Suprapubic skin (tissue), 4 donors: ENCODE results near the gene C1QTNF4. TPM values are rescaled to one million over a fixed set of nuclear protein-coding genes. Genes with fewer than 3 reads are reported as not detected.

Experiments used
- DNase-seq, 2 donors: peaks; one replicate each; pipeline ENCODE4 v3.0.0-alpha.2; 2019; ENCODE audit warnings: low spot score in 2 of 2
- H3K27ac ChIP-seq: fragments of 200-600 bp; sonication (generic); one replicate; pipeline ENCODE4 v1.5.1; 2019
- H3K27me3 ChIP-seq: fragments of 200-600 bp; sonication (generic); one replicate; pipeline ENCODE4 v1.5.1; 2019
- H3K36me3 ChIP-seq: fragments of 200-600 bp; sonication (generic); one replicate; pipeline ENCODE4 v1.5.1; 2019
- H3K4me1 ChIP-seq: fragments of 200-600 bp; sonication (generic); one replicate; pipeline ENCODE4 v1.5.1; 2019
- H3K4me3 ChIP-seq: fragments of 200-600 bp; sonication (generic); one replicate; pipeline ENCODE4 v1.5.1; 2019; ENCODE audit warnings: mild to moderate bottlenecking
- H3K9me3 ChIP-seq: fragments of 200-600 bp; sonication (generic); one replicate; pipeline ENCODE4 v1.5.1; 2019
- CTCF ChIP-seq, 2 donors: fragments of 200-600 bp in 1 of 2; fragments of 450-650 bp in 1 of 2; sonication (generic) in 1 of 2; IDR thresholded peaks; one replicate each; pipeline ENCODE4 v1.5.1; 2016 to 2019; ENCODE audit warnings: antibody characterized with exemption in 2 of 2, mild to moderate bottlenecking in 1 of 2, moderate library complexity in 1 of 2
- EP300 ChIP-seq: sonication (generic); formaldehyde crosslinking; IDR thresholded peaks from one replicate; pipeline ENCODE4 v1.6.1; 2017; ENCODE audit warnings: antibody characterized with exemption
- POLR2A ChIP-seq, 2 donors: fragments of 450-650 bp; IDR thresholded peaks; one replicate each; pipeline ENCODE4 v1.6.1; 2017; ENCODE audit warnings: antibody characterized with exemption in 2 of 2, mild to moderate bottlenecking in 2 of 2, moderate library complexity in 2 of 2
- POLR2AphosphoS5 ChIP-seq, 3 donors: sonication (generic); formaldehyde crosslinking; IDR thresholded peaks; one replicate each; pipeline ENCODE4 v1.6.1; 2017; ENCODE audit warnings: antibody characterized with exemption in 3 of 3
- WGBS: methylation state at CpG from one replicate; pipeline ENCODE4 v1.1.5; 2018; 5-methylcytosine and 5-hydroxymethylcytosine counted together
- total RNA-seq, 4 donors: library from RNA; depleted of rRNA; stranded (reverse); fragments of >200 nt; gene quantifications; one replicate each; pipeline ENCODE4 v1.1.0, GENCODE V29; 2016

The C1QTNF4 gene
- total RNA-seq, 4 donors from 2014 or later, result 0.76 to 1.9 (median 1.4) TPM

DNA sequence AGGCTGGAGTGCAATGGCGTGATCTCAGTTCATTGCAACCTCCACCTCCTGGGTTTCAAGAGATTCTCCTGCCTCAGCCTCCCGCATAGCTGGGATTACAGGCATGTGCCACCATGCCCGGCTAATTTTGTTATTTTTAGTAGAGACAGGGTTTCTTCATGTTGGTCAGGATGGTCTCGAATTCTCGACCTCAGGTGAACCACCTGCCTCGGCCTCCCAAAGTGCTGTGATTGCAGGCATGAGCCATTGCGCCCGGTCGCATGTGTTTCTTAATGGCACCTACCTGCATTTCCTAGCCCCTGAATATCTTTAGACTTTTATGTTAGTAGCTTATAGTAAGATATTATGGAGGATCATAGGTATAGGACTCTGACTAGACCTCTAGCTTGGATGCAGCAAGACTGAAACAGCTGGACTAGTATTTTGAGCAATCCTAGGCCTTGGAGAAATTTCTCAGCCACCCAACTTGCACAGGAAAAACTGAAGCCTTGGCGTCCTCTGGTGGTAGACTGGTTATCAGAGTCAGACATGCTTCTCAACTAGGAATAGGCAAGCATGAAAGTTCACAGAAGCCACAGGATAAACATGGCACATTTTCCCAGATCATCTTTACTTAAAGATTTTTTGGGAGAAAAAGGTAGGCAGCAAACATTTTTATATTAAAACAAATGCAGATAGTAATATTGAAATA lies 22.7 kb upstream of the C1QTNF4 start:
- Histone ChIP-seq H3K9me3 (no peaks in the 10 kb centered on the region), H3K36me3 (peaks cover 32% of the 10 kb centered on the region), H3K4me1 (peaks cover 9% of the 10 kb centered on the region), H3K27ac (no peak overlapping the region), H3K4me3 (no peak overlapping the region), H3K27me3 (no peaks in the 10 kb centered on the region)
- peak; percentile 39 to 53 for TF ChIP-seq CTCF (IDR thresholded peaks at IDR 0.05)
- TF ChIP-seq EP300, result no peak
- TF ChIP-seq POLR2AphosphoS5 (IDR thresholded peaks at IDR 0.05), result no peak
- WGBS, result 82% methylated on average over 10 of the region's 10 CpGs
- peak in 1 of 2 donors; percentile 59 for DNase-seq

DNA sequence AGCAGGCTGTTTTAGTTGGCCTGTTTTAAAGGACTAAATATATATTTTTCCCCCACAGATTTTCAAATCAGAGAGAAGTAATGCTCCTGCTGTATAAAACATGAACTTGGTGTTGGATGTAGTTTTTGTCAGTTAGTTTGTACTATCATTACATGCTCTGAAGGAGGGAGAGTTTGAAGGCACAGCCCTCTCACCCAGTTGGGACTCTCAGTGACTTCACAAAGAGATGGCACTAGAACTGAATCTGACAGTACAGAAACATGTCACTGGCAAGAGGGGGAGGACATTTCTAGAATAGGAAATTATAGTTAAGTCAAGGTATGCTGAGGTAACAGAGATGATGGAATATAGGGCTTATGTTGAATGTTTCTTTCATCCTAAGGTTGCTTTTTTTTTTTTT lies 21.0 kb upstream of the C1QTNF4 start:
- no peak overlapping the region for H3K27ac ChIP-seq
- no peak overlapping the region for H3K4me3 ChIP-seq
- peaks cover 17% of the 10 kb centered on the region for H3K36me3 ChIP-seq
- DNase-seq, result no peak
- H3K9me3 ChIP-seq, result no peaks in the 10 kb centered on the region
- no peaks in the 10 kb centered on the region for H3K27me3 ChIP-seq
- peaks cover 19% of the 10 kb centered on the region for H3K4me1 ChIP-seq
- no peak for TF ChIP-seq CTCF (IDR thresholded peaks at IDR 0.05)
- TF ChIP-seq POLR2AphosphoS5 (IDR thresholded peaks at IDR 0.05), result no peak
- no peak for TF ChIP-seq EP300
- no peak for TF ChIP-seq POLR2A (IDR thresholded peaks at IDR 0.05)

- WGBS, result 51% methylated on average over 6 of the region's 6 CpGs
- TF ChIP-seq POLR2AphosphoS5 (IDR thresholded peaks at IDR 0.05) (no peak), CTCF (IDR thresholded peaks at IDR 0.05) (no peak), POLR2A (IDR thresholded peaks at IDR 0.05) (no peak)
- Histone ChIP-seq H3K36me3 (peaks cover 5% of the 10 kb centered on the region), H3K4me3 (no peak overlapping the region), H3K27me3 (no peaks in the 10 kb centered on the region), H3K27ac (no peak overlapping the region), H3K4me1 (peaks cover 20% of the 10 kb centered on the region), H3K9me3 (no peaks in the 10 kb centered on the region)
- peak in 1 of 2 donors; percentile 32 for DNase-seq
Measured at GRCh38 chr11:47611348-47611794, 17.2 kb upstream of the C1QTNF4 start.

DNA sequence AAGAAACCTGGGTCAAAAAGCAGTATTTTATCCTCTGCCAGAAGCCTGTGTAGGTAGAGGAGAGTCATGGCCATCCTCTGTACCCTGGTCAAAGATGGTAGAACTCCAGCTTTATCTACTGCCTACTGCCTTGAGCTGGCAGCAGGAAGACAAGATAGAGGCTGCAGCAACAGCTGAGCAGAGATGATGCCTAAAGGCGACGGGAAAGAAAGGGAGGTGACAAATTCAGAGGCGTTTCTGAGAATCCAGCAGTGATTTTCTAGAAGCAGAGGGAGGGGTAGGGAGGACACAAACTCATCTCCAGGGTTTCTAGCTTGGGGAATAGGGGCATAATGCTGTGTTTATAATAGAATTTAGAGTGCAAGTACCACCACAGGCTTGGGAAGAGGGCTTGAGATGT lies 15.5 kb upstream of the C1QTNF4 start:
- no peaks in the 10 kb centered on the region for H3K27me3 ChIP-seq
- peaks cover 20% of the 10 kb centered on the region for H3K4me1 ChIP-seq
- TF ChIP-seq EP300 (no peak), POLR2AphosphoS5 (IDR thresholded peaks at IDR 0.05) (no peak), CTCF (IDR thresholded peaks at IDR 0.05) (no peak), POLR2A (IDR thresholded peaks at IDR 0.05) (no peak)
- H3K9me3 ChIP-seq, result no peaks in the 10 kb centered on the region
- peak in 1 of 2 donors; percentile 12 for DNase-seq
- no peak overlapping the region for H3K27ac ChIP-seq
- H3K4me3 ChIP-seq, result no peak overlapping the region
- 51% methylated on average over 3 of the region's 3 CpGs for WGBS
- peaks cover 5% of the 10 kb centered on the region for H3K36me3 ChIP-seq

- TF ChIP-seq POLR2A (IDR thresholded peaks at IDR 0.05) (no peak), CTCF (IDR thresholded peaks at IDR 0.05) (no peak), EP300 (no peak), POLR2AphosphoS5 (IDR thresholded peaks at IDR 0.05) (no peak)
- Histone ChIP-seq H3K4me3 (no peak overlapping the region), H3K36me3 (peaks cover 5% of the 10 kb centered on the region), H3K9me3 (no peaks in the 10 kb centered on the region), H3K27me3 (no peaks in the 10 kb centered on the region), H3K27ac (peak overlapping the region; percentile 29), H3K4me1 (peaks cover 20% of the 10 kb centered on the region)
- 60% methylated on average over 7 of the region's 7 CpGs for WGBS
- peak; percentile 57 to 80 for DNase-seq
Measured at GRCh38 chr11:47607380-47607779, 13.2 kb upstream of the C1QTNF4 start.
